8988T (cell line): ENCODE data around the gene SEMA4D.
A peak's percentile ranks its signal among the peaks of the same experiment; 100 is the strongest.
"Not testable (repeated sequence)": the region's sequence is repeated elsewhere in the genome, so short reads cannot be mapped to it uniquely, and the experiment has no call there.

ENCODE experiments used
- DNase-seq: peaks from one replicate; pipeline ENCODE4 v3.0.0; 2011

Gene SEMA4D

DNA sequence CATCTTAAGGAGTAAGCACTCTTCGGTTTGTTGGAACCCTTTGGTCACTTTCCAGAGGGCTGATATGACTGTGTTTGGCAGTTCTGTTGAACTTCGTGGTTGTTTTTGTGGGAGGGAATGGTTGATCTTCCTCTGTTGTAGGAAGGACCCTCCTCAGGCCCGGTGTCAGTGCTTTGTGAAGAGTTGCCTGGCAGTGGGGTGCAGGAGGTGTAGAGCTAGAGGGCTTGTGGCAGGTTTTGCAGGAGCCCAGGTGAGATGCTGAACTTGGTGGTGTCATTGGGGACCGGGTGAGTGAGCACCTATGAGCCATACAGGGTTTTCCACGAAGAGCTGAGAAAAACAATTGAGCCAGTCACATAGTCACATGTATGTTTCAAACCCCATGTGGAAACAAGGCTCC, 152.4 kb downstream of the SEMA4D start:
- DNase-seq: no peak

DNA sequence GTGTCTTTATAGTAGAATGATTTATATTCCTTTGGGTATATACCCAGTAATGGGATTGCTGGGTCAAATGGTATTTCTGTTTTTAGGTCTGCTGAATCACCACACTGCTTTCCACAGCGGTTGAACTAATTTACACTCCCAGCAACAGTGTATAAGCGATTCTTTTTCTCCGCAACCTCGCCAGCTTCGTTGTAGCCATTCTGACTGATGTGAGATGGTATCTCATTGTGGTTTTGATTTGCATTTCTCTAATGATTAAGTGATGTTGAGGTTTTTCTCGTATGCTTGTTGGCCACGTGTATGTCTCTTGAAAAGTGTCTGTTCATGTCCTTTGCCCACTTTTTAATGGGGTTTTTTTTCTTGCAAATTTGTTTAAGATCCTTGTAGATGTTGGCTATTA, 154.1 kb downstream of the SEMA4D start:
- not testable (repeated sequence) for DNase-seq

DNA sequence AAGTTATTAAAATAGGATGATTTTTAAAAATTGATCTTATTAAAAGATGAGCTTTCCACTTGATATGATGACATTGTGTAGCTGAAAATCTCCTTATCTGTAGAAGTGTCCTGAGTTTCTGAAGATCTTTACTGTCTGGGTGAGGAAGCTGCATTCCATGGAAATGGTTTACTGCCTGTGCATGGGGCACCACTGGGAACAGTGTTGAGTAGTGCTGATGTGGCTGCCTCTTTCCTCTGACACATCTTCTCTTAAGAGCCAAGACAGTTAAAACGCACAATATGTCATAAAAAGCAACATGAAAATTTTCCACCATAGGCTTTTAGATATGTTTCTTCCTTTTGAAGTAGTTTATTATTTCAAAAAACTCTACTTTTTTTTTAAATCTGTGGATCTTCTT, 155.0 kb downstream of the SEMA4D start:
- no peak for DNase-seq

DNA sequence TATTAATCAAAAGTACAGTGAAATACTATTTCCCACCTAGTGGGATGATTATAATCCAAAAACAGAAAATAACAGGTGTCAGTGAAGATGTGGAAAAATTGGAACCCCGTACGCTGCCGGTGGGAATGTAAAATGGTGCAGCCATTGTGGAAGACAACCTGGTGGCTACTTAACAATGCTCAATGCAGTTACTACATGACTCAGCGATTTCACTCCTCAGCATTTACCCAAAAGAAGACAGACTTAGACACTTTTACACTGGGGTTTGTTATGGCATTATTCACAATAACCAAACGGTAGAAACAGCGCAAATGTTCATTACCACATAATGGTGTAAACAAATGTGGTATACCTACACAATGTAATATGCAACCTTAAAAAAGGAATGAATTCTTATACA, 155.7 kb downstream of the SEMA4D start:
- DNase-seq: no peak

DNA sequence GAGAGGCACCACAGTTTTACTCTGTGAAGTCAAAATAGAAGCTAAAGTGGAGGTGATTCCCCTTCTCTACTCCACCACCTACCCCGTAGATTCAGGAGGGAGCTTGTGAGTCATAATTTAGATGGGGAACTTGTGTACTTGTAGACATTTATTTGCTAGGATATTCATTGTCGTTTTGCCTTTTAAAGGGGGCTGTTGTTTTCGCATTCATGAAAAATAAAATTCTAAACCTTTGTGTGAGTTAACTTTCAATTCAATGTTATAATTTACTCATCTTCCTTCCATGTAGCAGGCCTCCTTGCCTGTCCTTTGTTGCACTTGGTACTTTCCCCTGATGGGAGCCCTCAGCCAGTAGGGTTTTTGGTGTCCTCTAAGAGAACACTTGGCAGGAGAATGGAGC, 157.6 kb downstream of the SEMA4D start:
- no peak for DNase-seq

DNA sequence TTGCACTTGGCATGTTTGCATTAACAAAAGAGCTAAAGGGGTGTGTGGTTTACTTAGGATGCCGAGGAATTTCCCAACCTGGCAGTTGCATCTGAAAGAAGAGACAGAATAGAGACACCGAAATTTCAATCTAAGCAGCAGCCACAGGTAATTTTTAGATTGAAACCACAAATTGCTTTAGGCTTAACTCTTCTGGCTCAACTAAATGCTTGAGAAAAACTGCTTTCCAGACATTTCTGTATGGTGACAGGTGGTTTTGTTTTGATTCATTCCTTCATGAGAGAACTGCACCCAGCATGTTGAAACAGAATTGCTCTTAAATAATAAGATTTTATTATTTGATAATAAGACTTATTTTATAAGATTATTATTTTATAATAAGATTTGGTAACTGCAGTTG, 158.1 kb downstream of the SEMA4D start:
- DNase-seq: no peak

DNA sequence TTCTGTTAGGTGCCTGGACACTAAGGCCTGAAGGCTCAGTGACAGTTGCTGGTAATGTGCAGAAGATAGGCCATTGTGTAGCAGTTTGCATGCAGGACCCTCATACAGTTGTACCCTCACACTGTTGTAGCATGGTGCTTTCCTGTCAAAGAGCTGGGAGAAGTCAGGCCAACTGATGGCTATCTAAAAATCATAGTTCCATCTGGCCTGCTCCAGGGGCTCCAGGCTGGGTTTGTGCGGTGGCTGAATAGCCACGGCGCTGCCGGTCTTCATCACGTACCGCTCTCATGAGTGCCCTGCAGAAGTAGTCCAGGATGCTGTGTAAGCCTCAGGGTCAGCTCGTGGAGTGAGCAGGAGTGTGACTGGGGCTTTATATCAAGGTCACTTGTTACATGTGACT, 167.4 kb downstream of the SEMA4D start:
- no peak for DNase-seq

DNA sequence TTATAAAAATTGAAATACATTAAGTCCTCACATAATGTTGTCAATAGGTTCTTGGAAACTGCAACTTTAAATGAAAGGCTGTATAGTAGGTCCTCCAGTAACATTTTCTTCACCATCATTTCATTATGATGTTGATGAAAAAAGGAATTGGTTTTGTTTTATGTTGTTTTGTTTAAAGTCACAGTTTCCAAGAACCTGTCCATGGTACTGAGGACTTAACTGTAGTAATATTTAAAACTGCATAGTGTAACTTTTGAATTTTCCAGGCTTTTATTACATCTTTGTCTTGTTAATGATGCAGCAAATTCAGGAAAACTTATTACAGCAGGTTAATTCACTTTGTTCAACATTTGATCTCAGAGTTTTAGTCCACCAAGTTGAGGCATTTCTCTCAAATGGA, 168.0 kb downstream of the SEMA4D start:
- DNase-seq: no peak

DNA sequence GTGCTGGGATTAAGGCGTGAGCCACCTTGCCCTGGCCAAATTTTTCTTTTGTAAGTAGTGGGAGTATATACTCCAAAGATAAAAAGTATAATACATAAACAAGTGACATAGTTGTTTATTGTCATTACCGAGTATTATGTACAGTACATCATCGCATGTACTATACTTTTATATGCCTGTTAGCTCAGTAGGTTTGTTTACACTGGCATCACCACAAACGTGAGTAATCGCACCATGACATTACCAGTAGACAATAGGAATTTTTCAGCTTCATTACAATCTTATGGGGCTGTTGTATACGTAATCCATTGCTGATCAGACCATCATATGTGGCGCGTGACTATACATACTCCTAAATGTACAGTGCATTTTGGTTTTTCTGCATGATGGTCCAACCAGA, 169.8 kb downstream of the SEMA4D start:
- no peak for DNase-seq

DNA sequence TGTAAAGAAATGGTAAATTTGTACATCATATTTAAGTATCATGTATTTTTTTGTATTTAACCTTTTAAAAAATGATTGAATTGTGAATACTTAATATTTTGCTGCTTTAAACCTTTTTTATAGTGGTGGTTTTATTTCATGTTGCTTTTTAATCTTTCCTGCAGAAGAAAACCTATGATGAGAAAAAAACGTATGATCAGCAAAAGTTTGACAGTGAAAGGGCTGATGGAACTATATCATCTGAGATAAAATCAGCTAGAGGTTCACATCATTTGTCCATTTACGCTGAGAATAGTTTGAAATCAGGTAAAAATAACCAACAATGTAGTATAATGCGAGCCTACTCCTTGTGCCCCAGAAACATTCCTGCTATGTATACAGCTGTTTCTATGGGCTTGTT, 172.2 kb downstream of the SEMA4D start:
- DNase-seq: no peak

DNA sequence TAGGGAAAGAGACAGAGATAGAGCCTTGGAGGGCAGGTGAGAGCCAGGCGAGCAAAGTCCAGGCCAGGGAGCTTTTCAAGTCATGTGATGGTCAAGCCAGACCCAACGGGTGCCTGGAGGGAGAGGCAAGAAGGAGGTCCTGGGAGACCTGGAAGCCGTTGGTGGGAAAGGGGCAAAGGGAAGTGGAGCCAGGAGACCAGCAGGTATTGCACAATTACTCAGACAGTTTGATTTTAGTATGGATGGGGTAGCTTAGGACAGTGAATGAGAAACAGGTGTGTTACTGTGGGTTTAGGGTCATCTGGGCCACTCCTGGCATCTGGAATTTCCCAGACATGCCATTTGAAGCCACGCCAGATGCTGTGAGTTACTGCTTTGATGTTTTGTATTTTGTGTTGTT, 174.5 kb downstream of the SEMA4D start:
- no peak for DNase-seq

DNA sequence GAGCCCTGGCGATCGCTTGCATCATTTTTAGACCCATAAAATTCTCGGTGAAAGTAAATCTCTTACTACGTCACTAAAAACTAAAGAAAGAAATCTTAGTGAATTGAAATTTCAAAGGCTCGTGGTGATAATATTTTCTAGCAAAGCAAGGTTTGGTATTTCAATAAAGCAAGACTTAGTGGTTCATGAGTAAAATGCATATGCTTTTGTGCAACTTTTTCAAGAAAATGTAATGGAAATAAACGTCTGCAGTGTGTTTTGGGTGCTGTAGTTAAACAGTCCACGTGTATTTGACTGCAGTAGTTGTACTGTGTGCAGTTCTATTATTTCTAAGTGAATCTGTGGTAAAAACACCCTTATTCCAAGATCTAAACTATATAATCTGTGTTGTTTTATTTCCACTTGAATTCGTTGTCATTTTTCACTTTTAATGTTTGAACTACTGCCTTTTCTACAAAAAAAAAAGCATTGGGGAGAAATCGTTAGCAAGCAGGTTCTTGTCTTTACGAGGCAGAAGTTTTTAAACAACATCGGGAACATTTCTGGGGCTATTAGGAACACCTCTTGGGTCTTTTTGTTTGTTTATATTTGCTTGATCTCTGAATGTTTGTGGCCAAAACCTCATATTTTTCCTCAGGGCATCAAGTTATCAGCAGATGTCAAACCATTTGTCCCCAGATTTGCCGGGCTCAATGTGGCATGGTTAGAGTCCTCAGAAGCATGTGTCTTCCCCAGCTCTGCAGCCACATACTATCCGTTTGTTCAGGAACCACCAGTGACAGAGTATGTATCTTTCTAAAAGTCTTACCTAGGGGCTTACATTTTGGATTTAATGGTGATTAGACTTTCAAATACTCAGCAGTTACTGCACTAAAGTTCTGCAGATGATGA, 178.7 kb downstream of the SEMA4D start:
- no peak for DNase-seq

DNA sequence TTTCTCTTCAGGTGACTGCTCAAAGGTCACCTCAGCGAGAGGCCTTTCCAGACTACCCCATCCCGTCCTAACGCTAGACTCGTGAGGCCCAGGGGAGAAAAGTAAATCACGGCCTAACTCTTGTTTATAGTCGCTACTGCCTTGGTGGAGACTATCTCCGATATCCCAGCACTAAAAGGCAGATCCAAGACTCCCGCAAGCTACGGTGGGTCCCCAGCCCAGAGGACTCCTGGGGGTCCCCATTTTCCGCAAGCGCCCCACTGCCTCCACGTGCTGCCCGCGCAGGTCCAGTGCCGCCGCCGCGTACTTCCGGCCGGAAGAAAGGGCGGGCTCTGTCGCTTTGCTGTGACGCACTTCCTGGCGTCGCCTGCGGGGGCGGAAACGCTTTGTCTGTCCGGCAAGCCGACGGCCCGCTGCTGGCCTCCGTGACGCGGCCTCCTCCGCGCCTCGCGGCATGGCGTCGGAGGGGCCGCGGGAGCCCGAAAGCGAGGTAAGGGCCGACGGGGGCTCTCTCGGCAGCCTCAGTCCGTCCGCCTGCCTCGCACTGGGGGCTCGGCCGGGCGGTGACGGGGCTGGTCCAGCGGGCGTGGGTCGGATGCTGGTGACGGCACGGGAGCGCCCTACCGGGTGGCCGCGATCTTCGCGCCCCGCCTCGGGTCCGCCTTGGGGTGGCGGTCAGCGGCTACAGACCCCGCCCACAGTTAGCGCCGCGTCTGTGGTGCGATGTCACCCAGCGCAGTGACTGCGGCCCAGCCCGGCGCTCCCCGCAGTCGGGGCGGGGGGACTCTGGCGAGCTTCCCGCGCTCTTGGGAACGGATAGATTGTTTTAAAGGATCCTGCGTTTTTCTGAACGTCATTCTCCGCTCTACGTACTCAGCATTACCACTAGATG, 179.5 kb downstream of the SEMA4D start, which contains the start of gene SECISBP2:
Gene SECISBP2, plus strand, starts transcription at position 378 of the 892 bp plus-strand sequence. Its CDS starts 77 bp downstream, at position 455.
- peak; percentile 55 for DNase-seq

DNA sequence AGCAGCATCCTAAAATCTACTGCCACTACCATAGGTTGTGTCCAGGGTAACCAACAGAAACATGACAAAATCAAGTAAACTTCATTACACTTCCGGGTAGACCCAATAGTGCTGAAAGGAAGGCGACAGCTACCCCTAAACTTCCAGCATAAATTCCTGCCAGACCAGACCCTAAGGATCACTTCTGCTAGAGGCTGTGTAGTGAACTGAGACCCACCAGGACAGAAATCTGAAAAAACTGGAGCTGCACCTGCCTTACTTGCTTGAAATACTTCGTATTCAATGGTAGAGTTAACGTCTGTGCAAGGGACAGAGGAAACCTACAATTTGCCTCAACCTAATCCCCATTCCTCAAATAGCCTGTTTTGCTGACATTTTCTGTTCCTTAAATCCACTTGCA, 180.6 kb downstream of the SEMA4D start:
- DNase-seq: no peak

DNA sequence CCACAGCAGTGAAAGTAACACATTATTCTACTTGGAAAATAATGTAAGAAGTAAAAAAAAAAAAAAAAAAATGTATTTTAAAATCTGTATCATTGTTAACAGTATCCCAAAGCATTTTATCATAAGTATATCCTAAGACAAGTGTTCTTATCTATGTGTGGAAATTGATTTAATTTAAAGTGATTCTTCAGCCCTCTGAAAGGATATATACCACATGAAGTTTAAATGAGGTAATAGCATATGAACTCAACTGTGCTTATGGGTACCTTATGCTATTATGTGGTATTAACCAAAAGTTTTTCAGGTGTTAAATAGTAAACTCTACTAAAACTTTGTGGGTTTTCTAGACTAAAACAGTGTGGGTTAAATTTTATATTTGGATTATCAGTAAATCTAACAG, 182.4 kb downstream of the SEMA4D start:
- DNase-seq: no peak

DNA sequence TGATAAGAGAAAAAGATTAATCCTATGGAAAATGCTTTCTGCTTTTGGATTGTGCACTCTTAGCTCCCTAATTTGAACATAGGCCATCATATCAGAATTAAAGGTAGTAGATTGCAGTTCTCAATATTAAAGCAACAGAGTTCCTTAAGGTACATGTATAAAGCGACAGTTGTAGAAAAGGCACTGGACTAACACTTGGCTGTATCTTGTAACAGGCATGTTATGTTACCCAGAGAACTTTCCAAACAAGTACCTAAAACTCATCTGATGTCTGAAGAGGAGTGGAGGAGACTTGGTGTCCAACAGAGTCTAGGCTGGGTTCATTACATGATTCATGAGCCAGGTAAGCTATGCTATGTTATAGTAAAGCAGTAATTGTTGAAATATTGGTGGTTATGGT, 183.0 kb downstream of the SEMA4D start:
- no peak for DNase-seq

DNA sequence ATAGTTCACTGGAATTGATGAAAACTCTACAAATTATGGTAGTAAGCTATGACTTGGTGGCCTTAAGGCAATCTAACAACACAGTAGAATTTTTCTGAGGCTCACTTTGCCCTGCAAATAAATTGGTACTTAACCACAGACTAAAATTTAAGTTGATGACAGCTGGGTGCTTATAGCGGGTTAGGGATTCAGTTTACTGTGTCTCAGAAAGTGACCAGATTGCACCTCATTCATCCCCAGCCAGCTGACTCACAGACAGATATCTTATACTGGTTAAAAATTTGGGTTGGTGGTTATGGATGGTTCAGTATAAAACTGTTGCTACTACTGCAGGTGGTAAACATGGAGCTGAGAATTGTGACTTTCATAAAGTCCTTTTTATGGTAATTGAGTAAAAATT, 184.1 kb downstream of the SEMA4D start:
- DNase-seq: no peak

DNA sequence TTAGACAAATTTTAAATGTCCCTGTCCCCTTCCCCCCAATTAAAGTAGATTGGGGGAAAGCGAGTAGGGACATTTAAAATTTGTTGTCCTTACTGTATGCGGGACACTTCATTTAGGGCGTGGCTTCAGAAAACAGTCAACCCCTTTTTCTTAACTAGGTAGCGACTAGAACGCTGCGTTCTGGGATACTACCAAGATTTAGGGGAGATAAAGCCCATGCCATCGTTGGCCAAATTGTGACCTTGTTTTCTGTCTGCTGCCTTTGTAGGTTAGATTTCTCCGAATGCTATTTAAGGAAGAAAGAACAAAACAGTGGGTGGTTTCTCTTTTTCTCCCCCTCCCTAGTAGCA, 185.7 kb downstream of the SEMA4D start:
- no peak for DNase-seq

DNA sequence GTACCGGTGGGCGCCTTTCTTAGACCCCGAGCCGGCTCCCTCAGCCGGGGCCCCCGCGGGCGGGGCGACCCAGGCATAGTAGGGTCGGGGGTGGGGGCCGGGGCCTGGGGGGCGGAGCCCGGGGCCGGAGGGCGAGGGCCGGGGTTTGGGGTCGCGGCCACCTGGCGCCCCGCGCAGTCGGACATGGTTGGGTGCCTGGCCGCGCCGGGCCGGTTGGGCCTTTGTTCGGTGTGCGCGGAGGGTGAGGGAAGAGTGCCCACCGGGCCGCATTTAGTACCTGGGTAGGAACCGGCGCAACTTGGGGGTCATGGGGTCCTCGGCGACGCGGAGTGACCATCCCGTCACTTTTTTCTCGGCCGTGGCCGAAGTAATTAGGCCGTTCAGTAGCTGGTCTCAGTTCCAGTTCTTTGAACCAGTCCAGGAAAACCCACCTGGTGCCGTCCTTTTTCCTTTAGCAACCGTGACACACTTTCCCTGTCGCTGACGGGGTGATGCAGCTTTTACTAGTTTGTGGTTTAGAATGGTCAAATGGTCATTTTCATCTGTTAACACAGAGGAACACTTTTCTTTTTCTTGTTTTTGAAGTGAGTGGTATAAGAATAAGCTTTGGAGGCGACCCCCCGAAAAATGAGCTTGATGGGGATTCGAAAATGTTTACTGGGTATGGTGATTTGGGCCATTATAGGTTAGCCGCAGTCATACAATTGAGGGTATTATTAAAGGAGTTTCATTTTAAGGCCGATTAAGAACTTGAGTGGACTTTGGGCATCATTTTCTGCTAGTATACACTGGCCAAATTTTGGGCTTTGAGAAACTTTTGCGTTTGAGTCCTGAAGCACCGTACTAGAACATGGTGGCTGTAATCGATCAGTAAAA, 186.3 kb downstream of the SEMA4D start:
- DNase-seq: no peak
